B cell (primary cell): ENCODE data around the gene SNCA. TPM values are rescaled to one million over a fixed set of nuclear protein-coding genes. Genes with fewer than 3 reads are reported as not detected.

Experiments
- ATAC-seq: fragments of 200-7000 bp; cut with Tn5 transposase; one replicate; pipeline ENCODE4 v1.10.0; 2021; ENCODE audit warnings: low read depth, mild to moderate bottlenecking, moderate number of reproducible peaks, moderate library complexity
- CTCF ChIA-PET: fragments of 350-600 bp; sonication (Branson Sonifier 250); formaldehyde crosslinking; loops from one replicate; lab custom pipeline; 2021; ENCODE audit warnings: antibody characterized with exemption, inconsistent platforms; lab: Charles Lee
- POLR2A ChIA-PET: fragments of 350-600 bp; sonication (Branson Sonifier 250); formaldehyde crosslinking; loops from one replicate; lab custom pipeline; 2021; ENCODE audit warnings: antibody characterized with exemption; lab: Charles Lee
- DNase-seq: peaks from one replicate; pipeline ENCODE4 v3.0.0; 2013
- H2AFZ ChIP-seq: 2 replicates; pipeline ENCODE4 v1.6.1; 2012; ENCODE audit warnings: mild to moderate bottlenecking, low read depth, low read length; ENCODE audit not compliant: insufficient read depth, poor library complexity, severe bottlenecking
- H3K27ac ChIP-seq, 2 donors: 1 replicate in 1 of 2; 2 replicates in 1 of 2; pipeline ENCODE4 v1.5.1; 2012 to 2013; ENCODE audit warnings: low read length in 2 of 2, mild to moderate bottlenecking in 2 of 2, moderate library complexity in 1 of 2
- H3K27me3 ChIP-seq, 4 experiments: fragments of 200-600 bp in 1 of 4; sonication (generic) in 1 of 4; replicated peaks in 1 of 4; 1 replicate in 2 of 4; 2 replicates in 2 of 4; pipeline versions ENCODE4 v1.6.1 to v1.7.0; 2013 to 2016; ENCODE audit warnings: low read length in 3 of 4, mild to moderate bottlenecking in 2 of 4, mixed read lengths in 1 of 4, moderate library complexity in 1 of 4; ENCODE audit not compliant: insufficient read depth in 4 of 4, control insufficient read depth in 3 of 4; ENCODE audit errors: control extremely low read depth in 1 of 4
- H3K36me3 ChIP-seq, 2 experiments: replicated peaks in 1 of 2; 1 replicate in 1 of 2; 2 replicates in 1 of 2; pipeline versions ENCODE4 v1.6.1 to v1.7.1; 2013; ENCODE audit warnings: low read length in 1 of 2; ENCODE audit not compliant: insufficient read depth in 2 of 2, control insufficient read depth in 1 of 2; ENCODE audit errors: control extremely low read depth in 1 of 2, extremely low read depth in 1 of 2
- H3K4me1 ChIP-seq, 2 donors: fragments of 200-600 bp in 1 of 2; sonication (generic) in 1 of 2; 1 replicate in 1 of 2; 2 replicates in 1 of 2; pipeline versions ENCODE4 v1.5.1 to v1.6.1; 2013 to 2017; ENCODE audit warnings: low read length in 2 of 2; ENCODE audit not compliant: control insufficient read depth in 2 of 2, insufficient read depth in 2 of 2
- H3K4me2 ChIP-seq: replicated peaks from 2 replicates; pipeline ENCODE3; 2012; ENCODE audit warnings: mild to moderate bottlenecking, low read depth, low read length; ENCODE audit not compliant: poor library complexity, severe bottlenecking
- H3K4me3 ChIP-seq, 5 experiments: fragments of 200-600 bp in 1 of 5; sonication (generic) in 1 of 5; 1 replicate in 3 of 5; 2 replicates in 2 of 5; pipeline versions ENCODE4 v1.5.1 to v1.7.0; 2011 to 2016; ENCODE audit warnings: low read length in 4 of 5, mild to moderate bottlenecking in 4 of 5, low read depth in 2 of 5, control low read depth in 1 of 5, moderate library complexity in 1 of 5; ENCODE audit not compliant: insufficient read depth in 1 of 5; ENCODE audit errors: control extremely low read depth in 1 of 5, extremely low read depth in 1 of 5
- H3K79me2 ChIP-seq: fragments of 200-600 bp; sonication (generic); one replicate; pipeline ENCODE4 v1.6.0; 2016; ENCODE audit warnings: low read length; ENCODE audit not compliant: control insufficient read depth, insufficient read depth
- H3K9ac ChIP-seq: fragments of 200-600 bp; sonication (generic); 2 replicates; pipeline ENCODE4 v1.6.1; 2017; ENCODE audit warnings: mild to moderate bottlenecking, low read length, moderate library complexity
- H3K9me3 ChIP-seq, 3 donors: one replicate each; pipeline versions ENCODE4 v1.6.1 to v1.7.1; 2013; ENCODE audit warnings: low read length in 2 of 3; ENCODE audit not compliant: control insufficient read depth in 2 of 3, insufficient read depth in 1 of 3; ENCODE audit errors: control extremely low read depth in 1 of 3
- H4K20me1 ChIP-seq: 2 replicates; pipeline ENCODE4 v1.6.0; 2012; ENCODE audit warnings: mild to moderate bottlenecking, low read length; ENCODE audit not compliant: insufficient read depth, control insufficient read depth, poor library complexity, severe bottlenecking
- H3K27ac Mint-ChIP-seq: one replicate; pipeline ENCODE4 v1.8.0; 2021; ENCODE audit warnings: mixed read lengths
- H3K27me3 Mint-ChIP-seq: one replicate; pipeline ENCODE4 v1.8.0; 2021; ENCODE audit warnings: mixed read lengths
- H3K4me1 Mint-ChIP-seq: one replicate; pipeline ENCODE4 v1.8.0; 2021; ENCODE audit warnings: mixed read lengths
- H3K4me3 Mint-ChIP-seq: one replicate; pipeline ENCODE4 v1.8.0; 2021; ENCODE audit warnings: mixed read lengths
- H3K9me3 Mint-ChIP-seq: one replicate; pipeline ENCODE4 v1.8.0; 2022; ENCODE audit warnings: mixed read lengths; ENCODE audit not compliant: insufficient read depth
- EZH2 ChIP-seq: IDR thresholded peaks from 2 replicates; pipeline ENCODE4 v1.6.1; 2012; ENCODE audit warnings: borderline replicate concordance, low read depth, mild to moderate bottlenecking, moderate library complexity, low read length; ENCODE audit not compliant: insufficient read depth, poor library complexity, severe bottlenecking
- WGBS: methylation state at CpG from one replicate; pipeline ENCODE4 v1.1.5; 2013; ENCODE audit warnings: missing lambda C conversion rate; ENCODE audit not compliant: insufficient coverage; 5-methylcytosine and 5-hydroxymethylcytosine counted together
- intact Hi-C: fragments of 100-400 bp; cut with micrococcal nuclease; formaldehyde crosslinking; loops from one replicate; pipeline ENCODE4 v1.10.0; 2022
- polyA plus RNA-seq: library from polyadenylated mRNA; depleted of rRNA; stranded (reverse); fragments of >200 nt; gene quantifications from 2 replicates; pipeline ENCODE4 v1.2.3, GENCODE V29; 2012
- total RNA-seq, 2 donors: library from RNA; stranded (reverse); fragments of 120-200 nt in 1 of 2; gene quantifications; 1 replicate in 1 of 2; 2 replicates in 1 of 2; pipeline versions ENCODE4 v1.2.3 to v1.2.4, GENCODE V29; 2013 to 2022
- TF ChIP-seq, protein P1 (sequence below): fragments of 200-600 bp; IDR thresholded peaks from one replicate; pipeline ENCODE4 v1.8.0; 2022; ENCODE audit warnings: antibody characterized with exemption, mild to moderate bottlenecking

The SNCA gene
- total and polyA plus RNA-seq, 2 donors (not counting 1 experiment from before 2014, with no cell fraction given): 0.48 to 1.3 TPM

DNA sequence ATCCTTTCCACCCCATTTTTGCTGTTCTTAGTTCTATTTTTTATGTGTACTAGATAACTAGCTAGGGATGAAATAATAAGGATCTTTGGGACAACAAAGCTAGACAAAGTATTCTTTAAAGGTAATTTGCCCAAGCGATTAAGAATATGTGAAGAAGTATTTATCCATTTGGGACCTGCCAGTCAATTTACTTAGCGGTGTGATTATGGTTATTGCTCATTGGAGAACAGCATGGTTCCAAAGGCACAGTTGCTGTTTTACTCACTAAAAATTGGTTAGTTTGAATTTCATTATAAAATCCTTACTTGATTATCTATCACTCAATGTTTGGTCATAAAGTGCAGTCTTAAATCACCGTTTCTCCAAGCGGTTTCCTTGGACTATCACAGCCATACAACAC lies 124.1 kb downstream of the SNCA start:
- no peak for ATAC-seq
- H3K27me3 ChIP-seq: no peaks in the 10 kb centered on the region
- no peak overlapping the region for H2AFZ ChIP-seq
- DNase-seq: no peak
- intact Hi-C loops: no loop called here
- ChIA-PET POLR2A (no interaction called here), CTCF (no interaction called here)
- no peak overlapping the region for H3K27ac ChIP-seq
- Mint-ChIP-seq H3K27ac (no peak overlapping the region), H3K27me3 (peaks cover 3% of the 10 kb centered on the region), H3K4me1 (no peaks in the 10 kb centered on the region), H3K9me3 (no peaks in the 10 kb centered on the region), H3K4me3 (no peak overlapping the region)
- H4K20me1 ChIP-seq: no peaks in the 10 kb centered on the region
- H3K9me3 ChIP-seq: no peaks in the 10 kb centered on the region
- WGBS: no CpG with 5 or more reads among the region's 4 CpGs
- TF ChIP-seq EZH2: no peak
- TF ChIP-seq, protein P1, sequence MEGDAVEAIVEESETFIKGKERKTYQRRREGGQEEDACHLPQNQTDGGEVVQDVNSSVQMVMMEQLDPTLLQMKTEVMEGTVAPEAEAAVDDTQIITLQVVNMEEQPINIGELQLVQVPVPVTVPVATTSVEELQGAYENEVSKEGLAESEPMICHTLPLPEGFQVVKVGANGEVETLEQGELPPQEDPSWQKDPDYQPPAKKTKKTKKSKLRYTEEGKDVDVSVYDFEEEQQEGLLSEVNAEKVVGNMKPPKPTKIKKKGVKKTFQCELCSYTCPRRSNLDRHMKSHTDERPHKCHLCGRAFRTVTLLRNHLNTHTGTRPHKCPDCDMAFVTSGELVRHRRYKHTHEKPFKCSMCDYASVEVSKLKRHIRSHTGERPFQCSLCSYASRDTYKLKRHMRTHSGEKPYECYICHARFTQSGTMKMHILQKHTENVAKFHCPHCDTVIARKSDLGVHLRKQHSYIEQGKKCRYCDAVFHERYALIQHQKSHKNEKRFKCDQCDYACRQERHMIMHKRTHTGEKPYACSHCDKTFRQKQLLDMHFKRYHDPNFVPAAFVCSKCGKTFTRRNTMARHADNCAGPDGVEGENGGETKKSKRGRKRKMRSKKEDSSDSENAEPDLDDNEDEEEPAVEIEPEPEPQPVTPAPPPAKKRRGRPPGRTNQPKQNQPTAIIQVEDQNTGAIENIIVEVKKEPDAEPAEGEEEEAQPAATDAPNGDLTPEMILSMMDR: no peak
- no peak overlapping the region for H3K9ac ChIP-seq
- H3K36me3 ChIP-seq: no peaks in the 10 kb centered on the region
- no peaks in the 10 kb centered on the region for H3K79me2 ChIP-seq
- H3K4me1 ChIP-seq: no peaks in the 10 kb centered on the region
- H3K4me2 ChIP-seq: no peak overlapping the region
- no peak overlapping the region for H3K4me3 ChIP-seq

DNA sequence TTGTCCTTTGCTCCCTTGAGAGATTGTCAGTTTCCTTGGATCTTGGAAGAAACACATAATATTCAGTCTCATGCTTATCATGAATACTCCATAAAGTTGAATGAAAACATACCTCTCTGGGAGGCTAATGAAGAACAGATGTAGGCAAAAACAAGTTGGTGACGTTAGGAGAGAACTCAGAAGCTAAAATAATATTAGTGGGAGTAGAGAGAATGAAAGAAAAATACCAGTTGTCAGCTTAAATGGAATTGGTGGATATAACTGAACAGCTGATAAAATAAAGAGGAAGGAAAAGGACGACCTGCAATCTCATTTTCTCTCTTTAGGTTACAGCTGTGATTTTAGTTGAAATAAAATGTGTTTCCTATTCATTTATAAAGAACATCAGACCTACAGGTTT lies 124.8 kb downstream of the SNCA start:
- no CpG with 5 or more reads among the region's 2 CpGs for WGBS
- no peaks in the 10 kb centered on the region for H4K20me1 ChIP-seq
- no peak overlapping the region for H3K4me3 ChIP-seq
- no peak for TF ChIP-seq EZH2
- TF ChIP-seq, protein P1: no peak
- ATAC-seq (no peak), DNase-seq (no peak)
- POLR2A ChIA-PET: no interaction called here
- intact Hi-C loops: no loop called here
- CTCF ChIA-PET: interaction anchor here (0.6 kb wide), 1 partner anchor 591 kb away, joined by 3 read pairs; no protein-coding TSS in a partner anchor
- Mint-ChIP-seq H3K4me3 (no peak overlapping the region), H3K4me1 (no peaks in the 10 kb centered on the region), H3K27me3 (peaks cover 3% of the 10 kb centered on the region), H3K27ac (no peak overlapping the region), H3K9me3 (no peaks in the 10 kb centered on the region)
- H3K9me3 ChIP-seq: no peaks in the 10 kb centered on the region
- no peak overlapping the region for H3K9ac ChIP-seq
- no peaks in the 10 kb centered on the region for H3K79me2 ChIP-seq
- no peak overlapping the region for H2AFZ ChIP-seq
- no peaks in the 10 kb centered on the region for H3K27me3 ChIP-seq
- no peak overlapping the region for H3K27ac ChIP-seq
- no peaks in the 10 kb centered on the region for H3K36me3 ChIP-seq
- no peak overlapping the region for H3K4me2 ChIP-seq
- H3K4me1 ChIP-seq: no peaks in the 10 kb centered on the region
